HepG2 (cell line): ENCODE measurements around the gene NCBP2.

Experiments used
- MAFG ChIP-seq: sonication (generic); formaldehyde crosslinking; IDR thresholded peaks from 2 replicates; pipeline ENCODE4 v1.5.1; 2020; ENCODE audit warnings: mild to moderate bottlenecking, missing genetic modification reagents
- ZKSCAN8 ChIP-seq: IDR thresholded peaks from 2 replicates; pipeline ENCODE4 v1.6.1; 2016; ENCODE audit warnings: borderline replicate concordance, missing genetic modification reagents, missing compliant biosample characterization
- ZNF660 ChIP-seq: sonication (generic); formaldehyde crosslinking; IDR thresholded peaks from 2 replicates; pipeline ENCODE4 v1.5.1; 2020; ENCODE audit warnings: mild to moderate bottlenecking, low read depth, missing genetic modification reagents, borderline replicate concordance

GRCh38 chr3:196969660-196970546 is 27.6 kb upstream of the NCBP2 start:
- TF ChIP-seq ZNF660 (CRISPR knock-in tag) (no peak), ZKSCAN8 (CRISPR knock-in tag) (no peak), MAFG (CRISPR knock-in tag) (no peak)
